ENCODE results near the gene GPR21.

GRCh38 chr9:123067136-123067535, 33.7 kb downstream of the GPR21 start:
- TF ChIP-seq CTCF (IDR thresholded peaks at IDR 0.05; ENCODE audit: low read length): no peak
- TF ChIP-seq EZH2 (optimal IDR thresholded peaks at IDR 0.05; ENCODE audit: low read depth, low read length): no peak

Data from MM.1S (cell line).